GM12878 (cell line): ENCODE results near the gene FMNL2. TPM values are rescaled to one million over a fixed set of nuclear protein-coding genes. Genes with fewer than 3 reads are reported as not detected.

ENCODE experiments used
- ATAC-seq: fragments of 200-7000 bp; cut with Tn5 transposase; 3 replicates; pipeline ENCODE4 v1.9.1; 2020; ENCODE audit warnings: mild to moderate bottlenecking, moderate library complexity
- BruUV-seq: library from RNA; stranded (reverse); fragments of 400-500 nt; replicated peaks from 2 replicates; lab custom pipeline; 2021; lab: Mats Ljungman, UMichigan
- CTCF ChIA-PET: fragments of 300-600 bp; sonication (Branson Sonifier 250); formaldehyde crosslinking; extraction: SDS; loops from one replicate; lab custom pipeline; 2021; ENCODE audit warnings: inconsistent platforms; lab: Yijun Ruan, JAX
- POLR2A ChIA-PET: fragments of 350-600 bp; formaldehyde crosslinking; extraction: SDS; loops from one replicate; lab custom pipeline; 2021; ENCODE audit warnings: inconsistent platforms; lab: Charles Lee
- RAD21 ChIA-PET: fragments of 300-600 bp; sonication (Branson Sonifier 250); formaldehyde crosslinking; loops from one replicate; lab custom pipeline; 2023; ENCODE audit warnings: antibody characterized with exemption; ENCODE audit not compliant: unreplicated experiment; lab: Charles Lee
- SMC1A ChIA-PET: fragments of 300-600 bp; sonication (Branson Sonifier 250); formaldehyde crosslinking; loops from one replicate; lab custom pipeline; 2023; ENCODE audit not compliant: unreplicated experiment, uncharacterized antibody; lab: Charles Lee
- DNase-seq: peaks from one replicate; pipeline ENCODE4 v3.0.0-alpha.2; 2011; ENCODE audit warnings: low read depth, low spot score
- FAIRE-seq: peaks from 3 replicates; lab custom pipeline; 2011; peaks lifted over from hg19 to GRCh38; lab: Jason Lieb, UNC
- H2AFZ ChIP-seq: 2 replicates; pipeline ENCODE4 v1.6.0; 2011; ENCODE audit warnings: low read depth, low read length, control low read depth; ENCODE audit not compliant: control insufficient read depth
- H3K27ac ChIP-seq: 2 replicates; pipeline ENCODE4 v1.5.1; 2011; ENCODE audit warnings: control low read depth; ENCODE audit not compliant: control insufficient read depth, insufficient read depth
- H3K27me3 ChIP-seq, 2 experiments: replicated peaks in 1 of 2; 2 replicates each; pipeline versions ENCODE4 v1.6.0 to v1.6.1; 2011; ENCODE audit warnings: low read length in 1 of 2; ENCODE audit not compliant: control insufficient read depth in 2 of 2, insufficient read depth in 2 of 2
- H3K36me3 ChIP-seq, 2 experiments: 2 replicates each; pipeline ENCODE4 v1.5.1; 2011; ENCODE audit warnings: low read length in 1 of 2; ENCODE audit not compliant: control insufficient read depth in 2 of 2, insufficient read depth in 2 of 2
- H3K4me1 ChIP-seq: 2 replicates; pipeline ENCODE4 v1.6.1; 2011; ENCODE audit warnings: mild to moderate bottlenecking, low read length, moderate library complexity, mixed read lengths; ENCODE audit not compliant: control insufficient read depth, insufficient read depth
- H3K4me2 ChIP-seq: 2 replicates; pipeline ENCODE4 v1.6.0; 2011; ENCODE audit warnings: control low read depth; ENCODE audit not compliant: control insufficient read depth, insufficient read depth
- H3K4me3 ChIP-seq: fragments of 200-600 bp; sonication (generic); 2 replicates; pipeline ENCODE4 v1.5.1; 2016
- H3K79me2 ChIP-seq: 2 replicates; pipeline ENCODE4 v1.6.0; 2011; ENCODE audit warnings: low read length; ENCODE audit not compliant: control insufficient read depth, insufficient read depth
- H3K9ac ChIP-seq: 2 replicates; pipeline ENCODE4 v1.8.0; 2011; ENCODE audit warnings: low read length, control low read depth, mixed read lengths; ENCODE audit not compliant: control insufficient read depth, insufficient read depth
- H3K9me3 ChIP-seq: replicated peaks from 3 replicates; pipeline ENCODE4 v1.5.1; 2011; ENCODE audit warnings: mild to moderate bottlenecking, low read length; ENCODE audit not compliant: control insufficient read depth, insufficient read depth
- H4K20me1 ChIP-seq: 2 replicates; pipeline ENCODE4 v1.6.0; 2011; ENCODE audit not compliant: control insufficient read depth, insufficient read depth
- ASH2L ChIP-seq: fragments of 300-600, 200-600 bp; sonication (generic); IDR thresholded peaks from 2 replicates; pipeline ENCODE4 v1.6.1; 2017; ENCODE audit warnings: low read depth, mild to moderate bottlenecking, borderline replicate concordance
- CHD2 ChIP-seq: IDR thresholded peaks from 2 replicates; pipeline ENCODE4 v1.6.1; 2011; ENCODE audit warnings: low read depth, low read length, improper control_type of control experiment, borderline replicate concordance
- FOXK2 ChIP-seq: fragments of 450-650 bp; IDR thresholded peaks from 2 replicates; pipeline ENCODE4 v1.6.1; 2017; ENCODE audit warnings: mild to moderate bottlenecking, moderate library complexity
- GATAD2B ChIP-seq: fragments of 450-650 bp; conservative IDR thresholded peaks from 2 replicates; pipeline ENCODE4 v1.6.1; 2017; ENCODE audit warnings: low read depth, mild to moderate bottlenecking, moderate library complexity
- HDAC6 ChIP-seq: fragments of 200-600 bp; sonication (generic); IDR thresholded peaks from one replicate; pipeline ENCODE4 v1.8.0; 2017; ENCODE audit warnings: antibody characterized with exemption; ENCODE audit not compliant: unreplicated experiment
- IKZF1 ChIP-seq: fragments of 450-650 bp; conservative IDR thresholded peaks from 2 replicates; pipeline ENCODE4 v1.6.1; 2017; ENCODE audit warnings: antibody characterized with exemption, mild to moderate bottlenecking
- SREBF2 ChIP-seq: IDR thresholded peaks from 2 replicates; pipeline ENCODE4 v1.6.1; 2012; ENCODE audit warnings: mild to moderate bottlenecking, low read length
- STAT3 ChIP-seq: IDR thresholded peaks from 2 replicates; pipeline ENCODE4 v1.6.1; 2011; ENCODE audit warnings: low read depth, low read length, improper control_type of control experiment
- ZNF384 ChIP-seq: IDR thresholded peaks from 2 replicates; pipeline ENCODE4 v1.6.1; 2012; ENCODE audit warnings: low read depth, mild to moderate bottlenecking, low read length, improper control_type of control experiment, borderline replicate concordance
- in situ Hi-C: fragments of 300-500 bp; cut with MboI; formaldehyde crosslinking; loops from 9 replicates; pipeline ENCODE4 v1.14.3; 2018; ENCODE audit warnings: mixed read lengths
- intact Hi-C: fragments of 100-400 bp; cut with micrococcal nuclease; formaldehyde crosslinking; loops from one replicate; pipeline ENCODE4 v1.14.2; 2022; ENCODE audit not compliant: unreplicated experiment
- polyA plus RNA-seq, 11 experiments: library from polyadenylated mRNA; depleted of rRNA in 4 of 11; unstranded in 6 of 11; stranded (reverse) in 5 of 11; fragments of >200 nt; fragmentation: Nextera tagmentation in 4 of 11; fragmentation: Illumina TruSeq in 1 of 11; extraction: Ambion mirVana in 4 of 11; extraction: Trizol in 1 of 11; gene quantifications; 1 replicate in 1 of 11; 2 replicates in 10 of 11; pipeline versions ENCODE4 v1.2.1 to v1.2.3, GENCODE V29; 2011 to 2016; ENCODE audit warnings: inconsistent platforms in 2 of 11, missing spikeins in 2 of 11, low read depth in 1 of 11
- total RNA-seq, 4 experiments: library from RNA; depleted of rRNA in 3 of 4; stranded (reverse); fragments of >200 nt in 3 of 4; fragmentation: Illumina TruSeq in 1 of 4; extraction: Trizol in 1 of 4; gene quantifications; 2 replicates each; pipeline versions ENCODE4 v1.2.1 to v1.2.3, GENCODE V29; 2013 to 2021
- TF ChIP-seq, protein P1 (sequence below): IDR thresholded peaks from 2 replicates; pipeline ENCODE4 v1.6.1; 2012; ENCODE audit warnings: low read depth, low read length, improper control_type of control experiment
- TF ChIP-seq, protein P2 (sequence below): IDR thresholded peaks from 2 replicates; pipeline ENCODE4 v1.6.1; 2011; ENCODE audit warnings: borderline replicate concordance, low read depth, mild to moderate bottlenecking, moderate library complexity, mixed read lengths, low read length; ENCODE audit not compliant: insufficient read depth; ENCODE audit errors: extremely low read length
- TF ChIP-seq, protein P3 (sequence below): fragments of 450-650 bp; formaldehyde crosslinking; IDR thresholded peaks from 2 replicates; pipeline ENCODE4 v1.4.0; 2020; ENCODE audit warnings: mild to moderate bottlenecking, moderate library complexity
- TF ChIP-seq, protein P4 (sequence below): IDR thresholded peaks from 2 replicates; pipeline ENCODE4 v1.6.1; 2012; ENCODE audit warnings: mild to moderate bottlenecking, low read depth, low read length

The FMNL2 gene
- total and polyA plus RNA-seq, 10 of the 15 experiments (the other 5 are each of a cell fraction or from before 2014, with no cell fraction given) = 0.13 to 9.9 (median 0.35) TPM

DNA sequence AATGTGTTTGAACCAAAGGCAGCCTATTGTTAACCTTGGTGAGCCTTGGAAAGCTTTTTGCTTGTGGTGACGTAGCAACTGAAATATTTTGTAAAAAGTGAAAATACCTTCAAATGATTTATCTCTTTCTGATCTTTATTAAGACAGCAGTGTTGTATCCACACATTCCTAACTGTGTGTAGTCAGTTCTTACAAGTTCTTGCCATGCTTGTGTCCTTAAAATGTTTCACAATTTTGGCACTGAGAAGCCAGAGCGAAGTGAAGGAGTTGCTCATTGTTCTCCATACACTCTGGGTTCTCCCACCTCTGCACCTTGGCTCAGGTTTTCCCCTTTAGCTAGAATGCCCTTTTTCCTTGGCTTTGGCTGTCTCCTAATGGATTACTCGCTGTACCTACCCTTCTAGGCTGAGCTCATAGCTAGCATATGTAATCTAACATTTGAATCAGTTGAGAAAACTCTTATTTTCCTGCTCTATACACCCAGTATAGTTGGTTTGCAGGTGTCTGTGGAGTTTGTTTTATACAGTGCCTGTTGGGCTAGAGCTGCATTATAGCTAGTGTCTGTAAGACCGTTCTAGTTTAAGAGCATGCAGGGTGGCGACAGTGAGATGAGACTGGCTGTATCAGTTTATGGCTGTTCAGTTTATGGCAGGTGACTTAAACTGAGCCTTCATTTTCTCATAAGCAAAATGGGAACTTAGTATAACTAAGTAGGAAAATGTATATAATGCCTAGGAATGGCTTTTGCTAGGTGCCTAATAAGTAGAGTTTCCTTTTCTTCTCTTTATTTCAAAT, 45.5 kb downstream of the FMNL2 start (continued):
- TF ChIP-seq, protein P1, sequence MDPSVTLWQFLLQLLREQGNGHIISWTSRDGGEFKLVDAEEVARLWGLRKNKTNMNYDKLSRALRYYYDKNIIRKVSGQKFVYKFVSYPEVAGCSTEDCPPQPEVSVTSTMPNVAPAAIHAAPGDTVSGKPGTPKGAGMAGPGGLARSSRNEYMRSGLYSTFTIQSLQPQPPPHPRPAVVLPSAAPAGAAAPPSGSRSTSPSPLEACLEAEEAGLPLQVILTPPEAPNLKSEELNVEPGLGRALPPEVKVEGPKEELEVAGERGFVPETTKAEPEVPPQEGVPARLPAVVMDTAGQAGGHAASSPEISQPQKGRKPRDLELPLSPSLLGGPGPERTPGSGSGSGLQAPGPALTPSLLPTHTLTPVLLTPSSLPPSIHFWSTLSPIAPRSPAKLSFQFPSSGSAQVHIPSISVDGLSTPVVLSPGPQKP = no peak
- no peak for TF ChIP-seq CHD2
- no peak for TF ChIP-seq ZNF384
- TF ChIP-seq, protein P2, sequence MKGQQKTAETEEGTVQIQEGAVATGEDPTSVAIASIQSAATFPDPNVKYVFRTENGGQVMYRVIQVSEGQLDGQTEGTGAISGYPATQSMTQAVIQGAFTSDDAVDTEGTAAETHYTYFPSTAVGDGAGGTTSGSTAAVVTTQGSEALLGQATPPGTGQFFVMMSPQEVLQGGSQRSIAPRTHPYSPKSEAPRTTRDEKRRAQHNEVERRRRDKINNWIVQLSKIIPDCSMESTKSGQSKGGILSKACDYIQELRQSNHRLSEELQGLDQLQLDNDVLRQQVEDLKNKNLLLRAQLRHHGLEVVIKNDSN = no peak
- TF ChIP-seq IKZF1 = no peak
- TF ChIP-seq FOXK2 = no peak

DNA sequence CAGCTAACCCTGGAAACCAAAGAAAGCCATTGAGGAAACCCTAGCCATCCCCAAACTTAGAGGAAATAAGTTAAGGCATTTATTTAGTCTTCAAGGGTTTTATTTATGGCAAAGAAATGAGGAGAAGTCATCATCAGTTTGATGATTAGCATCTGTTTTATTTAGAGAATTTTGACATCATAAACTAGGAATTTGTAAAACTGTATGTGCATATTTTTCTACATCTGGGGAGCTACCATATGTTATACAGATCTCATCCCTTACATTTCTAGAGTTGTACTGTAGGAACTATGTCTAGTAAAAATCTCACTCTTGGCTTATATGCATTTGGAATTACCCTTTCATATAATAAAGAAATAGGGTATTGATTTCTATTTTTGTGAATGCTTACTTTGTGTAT, 48.7 kb downstream of the FMNL2 start:
- H3K27ac ChIP-seq = no peak overlapping the region
- H3K9ac ChIP-seq = no peak overlapping the region
- ChIA-PET RAD21 (no interaction called here), SMC1A (interaction anchor here (0.7 to 2.2 kb wide), 4 partner anchors 12 to 22 kb away, joined by 3 to 6 read pairs (median 4); no protein-coding TSS in a partner anchor), CTCF (interaction anchor here (0.9 kb wide), 1 partner anchor 252 kb away, joined by 3 read pairs; no protein-coding TSS in a partner anchor), POLR2A (no interaction called here)
- no peak for ATAC-seq
- intact Hi-C loops (no loop called here), in situ Hi-C loops (no loop called here)
- H2AFZ ChIP-seq = no peak overlapping the region
- no peaks in the 10 kb centered on the region for H3K79me2 ChIP-seq
- no peaks in the 10 kb centered on the region for H3K9me3 ChIP-seq
- no peaks in the 10 kb centered on the region for H3K27me3 ChIP-seq
- no peak overlapping the region for H3K4me3 ChIP-seq
- H3K4me1 ChIP-seq = no peaks in the 10 kb centered on the region
- BruUV-seq = no TSS peak
- no peak overlapping the region for H3K4me2 ChIP-seq
- no peak for FAIRE-seq
- H3K36me3 ChIP-seq = no peaks in the 10 kb centered on the region
- H4K20me1 ChIP-seq = no peaks in the 10 kb centered on the region
- DNase-seq = no peak
- no peak for TF ChIP-seq HDAC6
- TF ChIP-seq SREBF2 = no peak
- TF ChIP-seq CHD2 = no peak
- TF ChIP-seq GATAD2B = no peak
- no peak for TF ChIP-seq STAT3
- no peak for TF ChIP-seq ASH2L
- TF ChIP-seq, protein P3, sequence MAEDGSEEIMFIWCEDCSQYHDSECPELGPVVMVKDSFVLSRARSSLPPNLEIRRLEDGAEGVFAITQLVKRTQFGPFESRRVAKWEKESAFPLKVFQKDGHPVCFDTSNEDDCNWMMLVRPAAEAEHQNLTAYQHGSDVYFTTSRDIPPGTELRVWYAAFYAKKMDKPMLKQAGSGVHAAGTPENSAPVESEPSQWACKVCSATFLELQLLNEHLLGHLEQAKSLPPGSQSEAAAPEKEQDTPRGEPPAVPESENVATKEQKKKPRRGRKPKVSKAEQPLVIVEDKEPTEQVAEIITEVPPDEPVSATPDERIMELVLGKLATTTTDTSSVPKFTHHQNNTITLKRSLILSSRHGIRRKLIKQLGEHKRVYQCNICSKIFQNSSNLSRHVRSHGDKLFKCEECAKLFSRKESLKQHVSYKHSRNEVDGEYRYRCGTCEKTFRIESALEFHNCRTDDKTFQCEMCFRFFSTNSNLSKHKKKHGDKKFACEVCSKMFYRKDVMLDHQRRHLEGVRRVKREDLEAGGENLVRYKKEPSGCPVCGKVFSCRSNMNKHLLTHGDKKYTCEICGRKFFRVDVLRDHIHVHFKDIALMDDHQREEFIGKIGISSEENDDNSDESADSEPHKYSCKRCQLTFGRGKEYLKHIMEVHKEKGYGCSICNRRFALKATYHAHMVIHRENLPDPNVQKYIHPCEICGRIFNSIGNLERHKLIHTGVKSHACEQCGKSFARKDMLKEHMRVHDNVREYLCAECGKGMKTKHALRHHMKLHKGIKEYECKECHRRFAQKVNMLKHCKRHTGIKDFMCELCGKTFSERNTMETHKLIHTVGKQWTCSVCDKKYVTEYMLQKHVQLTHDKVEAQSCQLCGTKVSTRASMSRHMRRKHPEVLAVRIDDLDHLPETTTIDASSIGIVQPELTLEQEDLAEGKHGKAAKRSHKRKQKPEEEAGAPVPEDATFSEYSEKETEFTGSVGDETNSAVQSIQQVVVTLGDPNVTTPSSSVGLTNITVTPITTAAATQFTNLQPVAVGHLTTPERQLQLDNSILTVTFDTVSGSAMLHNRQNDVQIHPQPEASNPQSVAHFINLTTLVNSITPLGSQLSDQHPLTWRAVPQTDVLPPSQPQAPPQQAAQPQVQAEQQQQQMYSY (CRISPR knock-in tag) = no peak
- TF ChIP-seq, protein P4, sequence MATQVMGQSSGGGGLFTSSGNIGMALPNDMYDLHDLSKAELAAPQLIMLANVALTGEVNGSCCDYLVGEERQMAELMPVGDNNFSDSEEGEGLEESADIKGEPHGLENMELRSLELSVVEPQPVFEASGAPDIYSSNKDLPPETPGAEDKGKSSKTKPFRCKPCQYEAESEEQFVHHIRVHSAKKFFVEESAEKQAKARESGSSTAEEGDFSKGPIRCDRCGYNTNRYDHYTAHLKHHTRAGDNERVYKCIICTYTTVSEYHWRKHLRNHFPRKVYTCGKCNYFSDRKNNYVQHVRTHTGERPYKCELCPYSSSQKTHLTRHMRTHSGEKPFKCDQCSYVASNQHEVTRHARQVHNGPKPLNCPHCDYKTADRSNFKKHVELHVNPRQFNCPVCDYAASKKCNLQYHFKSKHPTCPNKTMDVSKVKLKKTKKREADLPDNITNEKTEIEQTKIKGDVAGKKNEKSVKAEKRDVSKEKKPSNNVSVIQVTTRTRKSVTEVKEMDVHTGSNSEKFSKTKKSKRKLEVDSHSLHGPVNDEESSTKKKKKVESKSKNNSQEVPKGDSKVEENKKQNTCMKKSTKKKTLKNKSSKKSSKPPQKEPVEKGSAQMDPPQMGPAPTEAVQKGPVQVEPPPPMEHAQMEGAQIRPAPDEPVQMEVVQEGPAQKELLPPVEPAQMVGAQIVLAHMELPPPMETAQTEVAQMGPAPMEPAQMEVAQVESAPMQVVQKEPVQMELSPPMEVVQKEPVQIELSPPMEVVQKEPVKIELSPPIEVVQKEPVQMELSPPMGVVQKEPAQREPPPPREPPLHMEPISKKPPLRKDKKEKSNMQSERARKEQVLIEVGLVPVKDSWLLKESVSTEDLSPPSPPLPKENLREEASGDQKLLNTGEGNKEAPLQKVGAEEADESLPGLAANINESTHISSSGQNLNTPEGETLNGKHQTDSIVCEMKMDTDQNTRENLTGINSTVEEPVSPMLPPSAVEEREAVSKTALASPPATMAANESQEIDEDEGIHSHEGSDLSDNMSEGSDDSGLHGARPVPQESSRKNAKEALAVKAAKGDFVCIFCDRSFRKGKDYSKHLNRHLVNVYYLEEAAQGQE = no peak
